ENCODE measurements around the gene TXNDC11. TPM values are rescaled to one million over a fixed set of nuclear protein-coding genes. Genes with fewer than 3 reads are reported as not detected.

TXNDC11 gene
- total and polyA plus RNA-seq, 9 of the 15 experiments (the other 6 are each of a cell fraction or from before 2014, with no cell fraction given): 0.66 to 32.6 (median 26.2) TPM

DNA sequence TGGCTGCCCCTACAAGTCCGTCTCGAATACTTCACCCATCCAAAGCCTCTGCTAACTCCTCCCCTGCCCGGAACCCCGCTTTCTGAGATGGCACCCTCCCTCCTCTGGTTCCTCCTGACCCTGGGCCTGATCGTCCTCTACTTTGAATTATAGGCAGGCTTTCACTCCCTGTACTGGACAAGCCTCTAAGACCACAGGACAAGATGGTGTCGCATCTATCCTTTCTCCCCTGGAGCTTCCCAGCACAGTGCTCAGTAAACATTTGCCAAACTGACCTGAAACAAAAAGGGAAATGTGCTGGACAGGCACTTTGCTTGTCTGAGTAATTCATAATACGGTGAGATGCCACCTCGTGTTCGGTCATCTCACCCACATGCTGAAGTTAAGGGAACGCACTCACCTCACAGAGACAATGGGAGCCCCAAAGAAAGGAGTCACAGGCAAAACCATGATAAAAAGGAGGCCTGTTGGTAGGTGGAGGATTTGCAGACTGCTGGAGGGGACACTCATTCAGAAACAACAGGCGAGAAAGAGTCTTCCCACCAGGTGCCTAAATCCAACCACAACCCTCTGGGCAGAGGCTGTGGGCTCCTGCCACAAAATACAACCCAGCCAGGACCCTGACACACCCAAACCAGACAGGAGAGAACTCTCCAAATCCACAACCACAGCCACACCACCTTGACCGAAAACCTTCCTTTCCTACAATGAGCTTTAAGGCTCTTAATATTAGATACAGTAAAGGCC is 46.2 kb downstream of the TXNDC11 start:
- H3K9me3 ChIP-seq (replicated peaks; ENCODE audit: control insufficient read depth, insufficient read depth, low read depth, low read length): no peaks in the 10 kb centered on the region
- ATAC-seq: no peak
- WGBS (ENCODE audit: insufficient coverage, low coverage, missing lambda C conversion rate): 88% methylated on average over 11 of the region's 12 CpGs
- in situ Hi-C loops (cut with MboI): no loop called here
- H3K4me1 ChIP-seq (replicated peaks in 1 of 2; ENCODE audit: control insufficient read depth in 2 of 2, insufficient read depth in 2 of 2, low read length in 2 of 2): no peaks in the 10 kb centered on the region
- no peaks in the 10 kb centered on the region for H3K79me2 ChIP-seq (ENCODE audit: control insufficient read depth, insufficient read depth, low read length)
- intact Hi-C loops (cut with micrococcal nuclease): no loop called here
- H3K36me3 ChIP-seq (ENCODE audit: control insufficient read depth, insufficient read depth, low read length): peaks cover 81% of the 10 kb centered on the region
- no peak overlapping the region for H3K9ac ChIP-seq (ENCODE audit: insufficient read depth in 1 of 2, low read depth in 2 of 2, low read length in 2 of 2)
- H3K9me1 ChIP-seq (ENCODE audit: control insufficient read depth, insufficient read depth, low read length): peaks cover 3% of the 10 kb centered on the region
- H3K4me3 ChIP-seq: no peak overlapping the region
- no peak for FAIRE-seq
- no peak for DNase-seq (ENCODE audit: extremely low read depth in 1 of 4, low spot score in 3 of 4)
- H4K20me1 ChIP-seq (replicated peaks; ENCODE audit: control insufficient read depth, insufficient read depth, low read length): no peaks in the 10 kb centered on the region
- H3K4me2 ChIP-seq (ENCODE audit: insufficient read depth, low read length): no peak overlapping the region
- BruUV-seq (replicated peaks): no TSS peak
- ChIA-PET POLR2A (interaction anchor here (1.0 kb wide), 1 partner anchor 11 kb away, joined by 3 read pairs; no protein-coding TSS in a partner anchor), CTCF (ENCODE audit: low intra/inter-chr PET ratio) (no interaction called here)
- TF ChIP-seq PCBP2 (IDR thresholded peaks at IDR 0.05; ENCODE audit: low read depth, low read length, poor library complexity, severe bottlenecking) (no peak), ZNF445 (CRISPR knock-in tag; IDR thresholded peaks at IDR 0.05; ENCODE audit: low read depth) (no peak), ZC3H11A (IDR thresholded peaks at IDR 0.05; ENCODE audit: low read depth, low read length) (no peak), GTF2F1 (IDR thresholded peaks at IDR 0.05; ENCODE audit: low read depth, low read length) (no peak), CUX1 (CRISPR knock-in tag; IDR thresholded peaks at IDR 0.05) (no peak), ZNF324 (CRISPR knock-in tag; IDR thresholded peaks at IDR 0.05) (no peak), TFAP4 (CRISPR knock-in tag; IDR thresholded peaks at IDR 0.05; ENCODE audit: borderline replicate concordance) (no peak)
- H2AFZ ChIP-seq (ENCODE audit: low read depth, low read length): no peak overlapping the region
- no peak overlapping the region for H3K27ac ChIP-seq (ENCODE audit: extremely low read depth, low read depth, low read length)
- H3K27me3 ChIP-seq (ENCODE audit: control insufficient read depth in 2 of 2, insufficient read depth in 2 of 2, low read length in 2 of 2): no peaks in the 10 kb centered on the region
